Activated T-cell treated with anti-CD3 and anti-CD28 coated beads for 24 hours (primary cell): ENCODE data around the gene P3H2.

Experiments
- DNase-seq: peaks from one replicate; pipeline ENCODE4 v3.0.0-alpha.2; 2020; ENCODE audit warnings: low read depth

Gene P3H2

GRCh38 chr3:190053919-190054672 is 66.6 kb downstream of the P3H2 start:
- DNase-seq = no peak

- no peak for DNase-seq
Observed at GRCh38 chr3:190051641-190052040, 69.1 kb downstream of the P3H2 start.

GRCh38 chr3:190048932-190049441 is 71.7 kb downstream of the P3H2 start:
- DNase-seq = no peak

GRCh38 chr3:190044974-190045373 is 75.7 kb downstream of the P3H2 start:
- DNase-seq = no peak

- DNase-seq = no peak
Observed at GRCh38 chr3:190044142-190044541, 76.6 kb downstream of the P3H2 start.

- DNase-seq = no peak
Observed at GRCh38 chr3:190043741-190044140, 77.0 kb downstream of the P3H2 start.

GRCh38 chr3:190042558-190042957 is 78.1 kb downstream of the P3H2 start:
- no peak for DNase-seq

GRCh38 chr3:190041333-190042041 is 79.2 kb downstream of the P3H2 start:
- DNase-seq = no peak

- no peak for DNase-seq
Observed at GRCh38 chr3:190040145-190040544, 80.6 kb downstream of the P3H2 start.

- no peak for DNase-seq
Observed at GRCh38 chr3:190038050-190038933, 82.4 kb downstream of the P3H2 start.

GRCh38 chr3:190036631-190037030 is 84.1 kb downstream of the P3H2 start:
- no peak for DNase-seq

GRCh38 chr3:190034446-190034845 is 86.3 kb downstream of the P3H2 start:
- no peak for DNase-seq

GRCh38 chr3:190032923-190033322 is 87.8 kb downstream of the P3H2 start:
- DNase-seq = no peak

GRCh38 chr3:190031887-190032752 is 88.6 kb downstream of the P3H2 start:
- no peak for DNase-seq

- DNase-seq = no peak
Observed at GRCh38 chr3:190027116-190027515, 93.6 kb downstream of the P3H2 start.

GRCh38 chr3:190026154-190026553 is 94.5 kb downstream of the P3H2 start:
- no peak for DNase-seq

- no peak for DNase-seq
Observed at GRCh38 chr3:190024912-190025311, 95.8 kb downstream of the P3H2 start.

- no peak for DNase-seq
Observed at GRCh38 chr3:190019844-190020243, 100.9 kb downstream of the P3H2 start.

- no peak for DNase-seq
Observed at GRCh38 chr3:190019006-190019405, 101.7 kb downstream of the P3H2 start.

- DNase-seq = no peak
Observed at GRCh38 chr3:190018460-190018859, 102.2 kb downstream of the P3H2 start.

GRCh38 chr3:190017521-190018288 is 103.0 kb downstream of the P3H2 start:
- DNase-seq = no peak
